ENCODE results near the gene CAPZB.

Gene CAPZB

GRCh38 chr1:19345391-19345790, 139.9 kb downstream of the CAPZB start:
- no peak for DNase-seq (ENCODE audit: low spot score)

- DNase-seq (ENCODE audit: low spot score), result no peak
Observed at GRCh38 chr1:19344831-19345230, 140.5 kb downstream of the CAPZB start.

GRCh38 chr1:19344372-19344810, 140.9 kb downstream of the CAPZB start:
- peak; percentile 28 for DNase-seq (ENCODE audit: low spot score)

GRCh38 chr1:19343617-19344350, 141.6 kb downstream of the CAPZB start:
- no peak for DNase-seq (ENCODE audit: low spot score)

GRCh38 chr1:19342894-19343616, 142.3 kb downstream of the CAPZB start:
- no peak for DNase-seq (ENCODE audit: low spot score)

- no peak for DNase-seq (ENCODE audit: low spot score)
Observed at GRCh38 chr1:19342062-19342750, 143.1 kb downstream of the CAPZB start.

GRCh38 chr1:19341201-19342061, 143.9 kb downstream of the CAPZB start:
- peak; percentile 76 for DNase-seq (ENCODE audit: low spot score)

GRCh38 chr1:19340387-19340937, 144.9 kb downstream of the CAPZB start:
- DNase-seq (ENCODE audit: low spot score), result no peak

GRCh38 chr1:19339214-19339861, 146.0 kb downstream of the CAPZB start:
- no peak for DNase-seq (ENCODE audit: low spot score)

- no peak for DNase-seq (ENCODE audit: low spot score)
Observed at GRCh38 chr1:19338323-19338762, 147.0 kb downstream of the CAPZB start.

GRCh38 chr1:19337289-19337688, 148.1 kb downstream of the CAPZB start:
- DNase-seq (ENCODE audit: low spot score), result no peak

GRCh38 chr1:19336543-19336942, 148.8 kb downstream of the CAPZB start:
- no peak for DNase-seq (ENCODE audit: low spot score)

- DNase-seq (ENCODE audit: low spot score), result no peak
Observed at GRCh38 chr1:19333587-19334354, 151.6 kb downstream of the CAPZB start.

GRCh38 chr1:19332832-19333231, 152.5 kb downstream of the CAPZB start:
- no peak for DNase-seq (ENCODE audit: low spot score)

GRCh38 chr1:19331262-19331878, 154.0 kb downstream of the CAPZB start:
- no peak for DNase-seq (ENCODE audit: low spot score)

GRCh38 chr1:19330449-19331135, 154.7 kb downstream of the CAPZB start:
- DNase-seq (ENCODE audit: low spot score), result no peak

- no peak for DNase-seq (ENCODE audit: low spot score)
Observed at GRCh38 chr1:19329611-19330010, 155.7 kb downstream of the CAPZB start.

- no peak for DNase-seq (ENCODE audit: low spot score)
Observed at GRCh38 chr1:19329188-19329587, 156.2 kb downstream of the CAPZB start.

- no peak for DNase-seq (ENCODE audit: low spot score)
Observed at GRCh38 chr1:19328486-19328885, 156.9 kb downstream of the CAPZB start.

Measured in kidney capillary endothelial cell (primary cell).